Testis (tissue), 3 donors: ENCODE data around the gene C1orf52. TPM values are rescaled to one million over a fixed set of nuclear protein-coding genes. Genes with fewer than 3 reads are reported as not detected.

ENCODE experiments used
- DNase-seq: peaks from one replicate; pipeline ENCODE4 v3.0.0-alpha.2; 2019
- H3K27ac ChIP-seq, 2 donors: fragments of 200-600 bp; sonication (generic); one replicate each; pipeline ENCODE4 v1.5.1; 2019
- H3K27me3 ChIP-seq: fragments of 200-600 bp; sonication (generic); one replicate; pipeline ENCODE4 v1.5.1; 2019
- H3K36me3 ChIP-seq: fragments of 200-600 bp; sonication (generic); one replicate; pipeline ENCODE4 v1.5.1; 2017; ENCODE audit warnings: low read depth; ENCODE audit errors: missing control alignments
- H3K4me1 ChIP-seq: fragments of 200-600 bp; sonication (generic); one replicate; pipeline ENCODE4 v1.5.1; 2019
- H3K4me3 ChIP-seq, 2 donors: fragments of 200-600 bp; sonication (generic); one replicate each; pipeline ENCODE4 v1.5.1; 2017 to 2019
- H3K9me3 ChIP-seq: fragments of 200-600 bp; sonication (generic); one replicate; pipeline ENCODE4 v1.5.1; 2017
- CTCF ChIP-seq, 3 experiments: fragments of 450-650 bp in 2 of 3; fragments of 200-600 bp in 1 of 3; sonication (generic) in 1 of 3; IDR thresholded peaks; one replicate each; pipeline ENCODE4 v1.5.1; 2016 to 2019; ENCODE audit warnings: antibody characterized with exemption in 3 of 3, mild to moderate bottlenecking in 2 of 3, moderate library complexity in 1 of 3
- POLR2A ChIP-seq: fragments of 450-650 bp; IDR thresholded peaks from one replicate; pipeline ENCODE4 v1.6.1; 2017; ENCODE audit warnings: antibody characterized with exemption, mild to moderate bottlenecking, moderate library complexity
- WGBS, 2 donors: methylation state at CpG; one replicate each; pipeline ENCODE4 v1.1.5; 2018; 5-methylcytosine and 5-hydroxymethylcytosine counted together
- intact Hi-C: fragments of 100-400 bp; cut with DNase I; formaldehyde crosslinking; loops from one replicate; pipeline ENCODE4 v1.15.1; 2023; ENCODE audit warnings: low total_unique reads
- polyA plus RNA-seq: library from polyadenylated mRNA; stranded (reverse); fragments of 350-450 nt; fragmentation: Illumina TruSeq; extraction: RNeasy Lipid Tissue Mini Kit (QIAGEN cat#74804); gene quantifications from one replicate; pipeline ENCODE4 v1.2.3, GENCODE V29; 2014; ENCODE audit warnings: low read depth, low replicate concordance; ENCODE audit not compliant: insufficient read depth
- small RNA-seq, 2 donors: library from RNA; depleted of rRNA; stranded (forward); fragments of <200 nt; gene quantifications; one replicate each; pipeline ENCODE3, GENCODE V24; 2016
- total RNA-seq, 2 donors: library from RNA; depleted of rRNA; stranded (reverse); fragments of >200 nt; gene quantifications; one replicate each; pipeline ENCODE4 v1.2.3, GENCODE V29; 2016

C1orf52 gene
- total and polyA plus RNA-seq, 3 donors from 2014 or later: 34.0 to 40.3 (median 37.9) TPM

- Histone ChIP-seq H3K4me3 (peak overlapping the region; percentile 73 to 94), H3K36me3 (no peaks in the 10 kb centered on the region), H3K27me3 (no peaks in the 10 kb centered on the region), H3K9me3 (no peaks in the 10 kb centered on the region), H3K4me1 (no peaks in the 10 kb centered on the region), H3K27ac (no peak overlapping the region)
- WGBS, 2 donors: 14 to 15% methylated on average over 14 of the region's 14 CpGs
- DNase-seq: no peak
- TF ChIP-seq POLR2A (no peak), CTCF (IDR thresholded peaks at IDR 0.05) (no peak)
- intact Hi-C loops: no loop called here
These were observed 57.2 kb downstream of the C1orf52 start for GRCh38 chr1:85202092-85202863.

- H3K4me1 ChIP-seq: no peaks in the 10 kb centered on the region
- peak; percentile 78 for DNase-seq
- H3K4me3 ChIP-seq: peak overlapping the region; percentile 73 to 94
- 0% methylated on average over 10 to 68 of the region's 81 CpGs for WGBS, 2 donors
- no peaks in the 10 kb centered on the region for H3K27me3 ChIP-seq
- H3K36me3 ChIP-seq: no peaks in the 10 kb centered on the region
- TF ChIP-seq CTCF (IDR thresholded peaks at IDR 0.05): no peak
- no peak for TF ChIP-seq POLR2A
- peak overlapping the region; percentile 86 to 90 for H3K27ac ChIP-seq
- intact Hi-C loops: no loop called here
- no peaks in the 10 kb centered on the region for H3K9me3 ChIP-seq
These were observed 57.9 kb downstream of the C1orf52 start for GRCh38 chr1:85201340-85202091.

GRCh38 chr1:85200463-85201339 lies 58.8 kb downstream of the C1orf52 start, which contains the start of gene SYDE2:
Gene SYDE2 (minus strand): TSS chr1:85201016. CDS start chr1:85200996, 20 bp downstream.
- TF ChIP-seq CTCF (IDR thresholded peaks at IDR 0.05): no peak
- no peak for TF ChIP-seq POLR2A
- intact Hi-C loops: no loop called here
- Histone ChIP-seq H3K27me3 (no peaks in the 10 kb centered on the region), H3K9me3 (no peaks in the 10 kb centered on the region), H3K4me3 (peak within 1 kb of the TSS; percentile 73 to 94), H3K27ac (peak within 1 kb of the TSS; percentile 86 to 90), H3K4me1 (no peaks in the 10 kb centered on the region), H3K36me3 (no peaks in the 10 kb centered on the region)
- DNase-seq: peak; percentile 66
- WGBS, 2 donors: 1% methylated on average over 61 of the region's 99 CpGs; no CpG with 5 or more reads in 1 of the 2 donors

Small RNA genes within 50 kb of the gene (small RNA-seq; reads per million reads assigned to genes)
- 0 reads per million in 2 donors for gene RF00019

Other genes starting within 250 kb of the C1orf52 start
- gene MCOLN3, start 211.2 kb downstream of the C1orf52 start, total RNA-seq: 1 to 10 TPM; 4.4 to 5.1 TPM
- gene MCOLN3, start 211.2 kb downstream of the C1orf52 start, polyA plus RNA-seq: 2.5 TPM
- 10 to 100 TPM in 1 of 2 donors, 1 to 10 TPM in 1; 8.8 to 10.2 TPM for gene SYDE2, start 58.6 kb downstream of the C1orf52 start, total RNA-seq
- gene SYDE2, start 58.6 kb downstream of the C1orf52 start, polyA plus RNA-seq: 3.7 TPM
- 10 to 100 TPM; 16.8 to 21.2 TPM for gene BCL10, start 17.0 kb upstream of the C1orf52 start, total RNA-seq
- gene BCL10, start 17.0 kb upstream of the C1orf52 start, polyA plus RNA-seq: 16.5 TPM
- 10 to 100 TPM; 54.3 to 71.3 TPM for gene DDAH1, start 205.5 kb upstream of the C1orf52 start, total RNA-seq
- 45.3 TPM for gene DDAH1, start 205.5 kb upstream of the C1orf52 start, polyA plus RNA-seq